Activated B cell treated with CpG ODN at 0.5 μM for 24 hours (primary cell): ENCODE results near the gene BPTF. TPM values are rescaled to one million over a fixed set of nuclear protein-coding genes. Genes with fewer than 3 reads are reported as not detected.
A peak's percentile ranks its signal among the peaks of the same experiment; 100 is the strongest.

Experiments
- ATAC-seq: fragments of 200-7000 bp; cut with Tn5 transposase; one replicate; pipeline ENCODE4 v1.10.0; 2021; ENCODE audit warnings: low read depth, mild to moderate bottlenecking, moderate library complexity
- CTCF ChIA-PET: fragments of 350-600 bp; sonication (Branson Sonifier 250); formaldehyde crosslinking; loops from one replicate; lab custom pipeline; 2021; ENCODE audit warnings: antibody characterized with exemption; lab: Charles Lee
- POLR2A ChIA-PET: fragments of 350-600 bp; sonication (Branson Sonifier 250); formaldehyde crosslinking; loops from one replicate; lab custom pipeline; 2021; ENCODE audit warnings: antibody characterized with exemption; lab: Charles Lee
- DNase-seq: peaks from one replicate; pipeline ENCODE4 v3.0.0; 2022
- H3K27ac Mint-ChIP-seq: one replicate; pipeline ENCODE4 v1.8.0; 2020; ENCODE audit warnings: mixed read lengths
- H3K27me3 Mint-ChIP-seq: one replicate; pipeline ENCODE4 v1.8.0; 2021; ENCODE audit warnings: mixed read lengths
- H3K36me3 Mint-ChIP-seq: one replicate; pipeline ENCODE4 v1.8.0; 2021; ENCODE audit warnings: low read depth, mixed read lengths
- H3K4me1 Mint-ChIP-seq: one replicate; pipeline ENCODE4 v1.8.0; 2021; ENCODE audit warnings: mixed read lengths
- H3K4me3 Mint-ChIP-seq: one replicate; pipeline ENCODE4 v1.8.0; 2020; ENCODE audit warnings: mild to moderate bottlenecking, mixed read lengths
- H3K9me3 Mint-ChIP-seq: one replicate; pipeline ENCODE4 v1.8.0; 2020; ENCODE audit warnings: mixed read lengths
- intact Hi-C: fragments of 100-400 bp; cut with micrococcal nuclease; formaldehyde crosslinking; loops from one replicate; pipeline ENCODE4 v1.15.1; 2024
- total RNA-seq: library from RNA; stranded (reverse); gene quantifications from 2 replicates; pipeline ENCODE4 v1.2.3, GENCODE V29; 2022
- TF ChIP-seq, protein P1 (sequence below): fragments of 200-600 bp; IDR thresholded peaks from one replicate; pipeline ENCODE4 v1.8.0; 2022; ENCODE audit warnings: antibody characterized with exemption, mild to moderate bottlenecking

Gene BPTF, protein sequence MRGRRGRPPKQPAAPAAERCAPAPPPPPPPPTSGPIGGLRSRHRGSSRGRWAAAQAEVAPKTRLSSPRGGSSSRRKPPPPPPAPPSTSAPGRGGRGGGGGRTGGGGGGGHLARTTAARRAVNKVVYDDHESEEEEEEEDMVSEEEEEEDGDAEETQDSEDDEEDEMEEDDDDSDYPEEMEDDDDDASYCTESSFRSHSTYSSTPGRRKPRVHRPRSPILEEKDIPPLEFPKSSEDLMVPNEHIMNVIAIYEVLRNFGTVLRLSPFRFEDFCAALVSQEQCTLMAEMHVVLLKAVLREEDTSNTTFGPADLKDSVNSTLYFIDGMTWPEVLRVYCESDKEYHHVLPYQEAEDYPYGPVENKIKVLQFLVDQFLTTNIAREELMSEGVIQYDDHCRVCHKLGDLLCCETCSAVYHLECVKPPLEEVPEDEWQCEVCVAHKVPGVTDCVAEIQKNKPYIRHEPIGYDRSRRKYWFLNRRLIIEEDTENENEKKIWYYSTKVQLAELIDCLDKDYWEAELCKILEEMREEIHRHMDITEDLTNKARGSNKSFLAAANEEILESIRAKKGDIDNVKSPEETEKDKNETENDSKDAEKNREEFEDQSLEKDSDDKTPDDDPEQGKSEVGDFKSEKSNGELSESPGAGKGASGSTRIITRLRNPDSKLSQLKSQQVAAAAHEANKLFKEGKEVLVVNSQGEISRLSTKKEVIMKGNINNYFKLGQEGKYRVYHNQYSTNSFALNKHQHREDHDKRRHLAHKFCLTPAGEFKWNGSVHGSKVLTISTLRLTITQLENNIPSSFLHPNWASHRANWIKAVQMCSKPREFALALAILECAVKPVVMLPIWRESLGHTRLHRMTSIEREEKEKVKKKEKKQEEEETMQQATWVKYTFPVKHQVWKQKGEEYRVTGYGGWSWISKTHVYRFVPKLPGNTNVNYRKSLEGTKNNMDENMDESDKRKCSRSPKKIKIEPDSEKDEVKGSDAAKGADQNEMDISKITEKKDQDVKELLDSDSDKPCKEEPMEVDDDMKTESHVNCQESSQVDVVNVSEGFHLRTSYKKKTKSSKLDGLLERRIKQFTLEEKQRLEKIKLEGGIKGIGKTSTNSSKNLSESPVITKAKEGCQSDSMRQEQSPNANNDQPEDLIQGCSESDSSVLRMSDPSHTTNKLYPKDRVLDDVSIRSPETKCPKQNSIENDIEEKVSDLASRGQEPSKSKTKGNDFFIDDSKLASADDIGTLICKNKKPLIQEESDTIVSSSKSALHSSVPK (N-terminal part only)
- 166 and 174 TPM in 2 replicates for total RNA-seq

DNA sequence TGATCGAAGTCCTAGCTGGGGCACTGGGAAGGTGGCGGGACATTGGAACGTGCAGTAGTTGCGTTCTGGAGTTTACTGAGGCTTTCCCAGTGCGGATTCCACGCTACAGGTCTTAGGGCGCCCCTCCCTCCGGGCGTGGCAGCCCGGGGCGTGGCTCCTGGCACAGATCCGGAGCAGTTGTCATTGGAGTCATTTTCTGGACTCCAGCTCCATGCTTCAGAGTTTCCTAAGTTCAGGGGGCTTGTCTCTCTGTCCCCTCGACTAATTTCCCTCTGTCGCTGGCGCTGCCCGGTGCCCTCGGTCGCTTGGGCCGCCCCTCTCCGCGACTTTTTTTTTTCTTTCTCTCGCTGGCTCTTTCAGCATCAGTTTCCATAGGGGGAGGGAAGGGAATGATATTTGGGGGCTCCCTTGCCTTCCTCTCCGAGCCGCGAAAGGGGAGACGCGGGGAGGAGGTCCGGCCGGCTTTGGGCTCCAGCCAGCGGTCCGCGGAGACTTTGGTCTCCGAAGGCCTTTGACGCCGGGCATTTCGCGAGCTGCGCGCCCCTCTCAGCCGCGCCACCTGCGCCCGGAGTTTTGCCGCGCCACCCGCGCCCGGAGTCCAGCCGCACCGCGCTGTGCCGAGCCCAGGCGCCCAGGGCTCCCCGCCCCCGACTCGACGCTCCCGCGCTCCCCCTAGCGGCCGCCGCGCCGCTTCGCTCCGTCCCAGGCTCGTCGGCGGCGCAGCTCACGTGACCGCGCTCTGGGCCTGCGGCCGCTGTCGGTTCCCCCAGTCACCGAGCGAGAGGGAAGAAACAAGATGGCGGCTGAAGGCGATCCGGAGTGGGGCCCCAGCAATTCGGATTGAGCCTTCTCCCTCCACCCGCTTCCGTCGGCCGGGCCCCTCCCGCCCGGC lies at the start of gene BPTF:
Gene BPTF, plus strand, starts transcription at position 769 of the 892 bp plus-strand sequence. CDS start 222 bp downstream, outside the sequence.
- H3K4me1 Mint-ChIP-seq = peaks cover 67% of the 10 kb centered on the region
- peak; percentile 94 for DNase-seq
- H3K27ac Mint-ChIP-seq = peak within 1 kb of the TSS; percentile 96
- no peaks in the 10 kb centered on the region for H3K27me3 Mint-ChIP-seq
- H3K36me3 Mint-ChIP-seq = peaks cover 18% of the 10 kb centered on the region
- ATAC-seq = peak; percentile 77
- H3K9me3 Mint-ChIP-seq = no peaks in the 10 kb centered on the region
- CTCF ChIA-PET = interaction anchor here (0.6 to 4.1 kb wide), 4 partner anchors 12 to 107 kb away, joined by 3 to 33 read pairs (median 14); partner anchors contain the start of gene NOL11
- POLR2A ChIA-PET = interaction anchor here (0.5 to 6.2 kb wide), 16 partner anchors 10 to 1502 kb away, joined by 3 to 112 read pairs (median 4); partner anchors contain the start of genes ABCA5, NOL11 and PRKAR1A
- intact Hi-C loops = loop anchor here (1.0 to 10.0 kb wide), 6 partner anchors 12 to 1690 kb away; partner anchors contain the start of gene NOL11
- H3K4me3 Mint-ChIP-seq = peak within 1 kb of the TSS; percentile 98
- TF ChIP-seq, protein P1, sequence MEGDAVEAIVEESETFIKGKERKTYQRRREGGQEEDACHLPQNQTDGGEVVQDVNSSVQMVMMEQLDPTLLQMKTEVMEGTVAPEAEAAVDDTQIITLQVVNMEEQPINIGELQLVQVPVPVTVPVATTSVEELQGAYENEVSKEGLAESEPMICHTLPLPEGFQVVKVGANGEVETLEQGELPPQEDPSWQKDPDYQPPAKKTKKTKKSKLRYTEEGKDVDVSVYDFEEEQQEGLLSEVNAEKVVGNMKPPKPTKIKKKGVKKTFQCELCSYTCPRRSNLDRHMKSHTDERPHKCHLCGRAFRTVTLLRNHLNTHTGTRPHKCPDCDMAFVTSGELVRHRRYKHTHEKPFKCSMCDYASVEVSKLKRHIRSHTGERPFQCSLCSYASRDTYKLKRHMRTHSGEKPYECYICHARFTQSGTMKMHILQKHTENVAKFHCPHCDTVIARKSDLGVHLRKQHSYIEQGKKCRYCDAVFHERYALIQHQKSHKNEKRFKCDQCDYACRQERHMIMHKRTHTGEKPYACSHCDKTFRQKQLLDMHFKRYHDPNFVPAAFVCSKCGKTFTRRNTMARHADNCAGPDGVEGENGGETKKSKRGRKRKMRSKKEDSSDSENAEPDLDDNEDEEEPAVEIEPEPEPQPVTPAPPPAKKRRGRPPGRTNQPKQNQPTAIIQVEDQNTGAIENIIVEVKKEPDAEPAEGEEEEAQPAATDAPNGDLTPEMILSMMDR = no peak

DNA sequence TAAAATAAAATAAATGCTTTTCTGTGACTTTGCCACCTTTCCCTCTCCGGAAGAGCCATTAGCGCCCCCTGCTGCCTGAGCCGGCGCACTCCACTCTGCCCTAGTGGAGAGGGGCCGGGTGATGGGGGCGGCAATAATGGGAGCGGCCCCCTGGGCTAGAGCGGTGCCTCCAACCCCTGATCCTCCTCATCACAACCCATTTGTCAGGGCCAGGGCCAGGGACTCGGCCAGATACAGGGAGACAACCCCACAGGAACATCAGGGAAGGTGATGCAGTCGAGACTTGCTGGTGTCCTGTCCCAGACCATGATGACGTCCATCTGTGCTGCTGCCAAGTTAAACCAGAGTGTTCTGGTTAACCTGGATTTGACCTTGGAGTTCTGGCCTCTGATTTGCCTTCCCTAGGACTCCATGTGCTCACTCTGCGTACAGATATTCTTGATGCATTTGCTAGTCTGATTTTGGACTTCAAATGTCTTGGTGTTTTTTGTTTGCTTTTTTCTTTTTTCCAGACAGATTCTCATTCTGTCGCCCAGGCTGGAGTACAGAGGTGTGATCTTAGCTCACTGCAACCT lies 46.1 kb upstream of the BPTF start:
- DNase-seq = no peak
- no peaks in the 10 kb centered on the region for H3K4me1 Mint-ChIP-seq
- ChIA-PET CTCF (no interaction called here), POLR2A (no interaction called here)
- H3K27ac Mint-ChIP-seq = no peak overlapping the region
- no peaks in the 10 kb centered on the region for H3K9me3 Mint-ChIP-seq
- intact Hi-C loops = no loop called here
- H3K4me3 Mint-ChIP-seq = no peak overlapping the region
- H3K36me3 Mint-ChIP-seq = no peaks in the 10 kb centered on the region
- TF ChIP-seq, protein P1 = no peak
- H3K27me3 Mint-ChIP-seq = no peaks in the 10 kb centered on the region
- no peak for ATAC-seq

DNA sequence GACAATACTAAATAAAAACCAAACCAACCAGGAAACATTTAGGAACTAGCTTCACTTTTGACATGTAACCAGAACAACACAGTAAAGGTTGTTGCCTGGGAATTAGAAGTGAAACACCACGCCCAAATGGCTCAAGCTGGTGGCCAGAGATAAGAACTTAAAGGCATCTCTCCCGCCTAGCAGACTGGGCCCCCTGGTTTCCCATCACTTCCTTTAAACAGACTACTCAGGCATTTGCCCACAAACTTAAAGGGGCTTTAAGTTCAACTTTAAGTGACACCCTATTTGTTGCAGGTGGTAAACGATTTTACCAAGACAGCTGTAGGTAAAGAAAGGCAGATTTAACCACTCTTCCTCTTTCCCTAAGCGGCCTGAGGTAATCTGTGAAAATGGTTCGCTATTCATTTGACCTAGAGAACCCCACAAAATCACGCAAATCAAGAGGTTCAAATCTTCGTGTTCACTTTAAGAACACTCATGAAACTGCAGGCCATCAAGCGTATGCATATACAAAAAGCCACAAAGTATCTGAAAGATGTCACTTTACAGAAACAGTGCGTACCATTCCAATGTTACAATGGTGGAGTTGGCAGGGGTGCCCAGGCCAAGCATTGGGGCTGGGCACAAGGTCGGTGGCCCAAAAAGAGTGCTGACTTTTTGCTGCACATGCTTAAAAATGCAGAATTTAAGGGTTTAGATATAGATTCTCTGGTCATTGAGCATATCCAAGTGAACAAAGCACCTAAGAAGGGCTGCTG lies 40.8 kb upstream of the BPTF start:
- peaks cover 3% of the 10 kb centered on the region for H3K4me1 Mint-ChIP-seq
- intact Hi-C loops = no loop called here
- H3K36me3 Mint-ChIP-seq = no peaks in the 10 kb centered on the region
- DNase-seq = no peak
- TF ChIP-seq, protein P1 = no peak
- no peak overlapping the region for H3K27ac Mint-ChIP-seq
- POLR2A ChIA-PET = no interaction called here
- CTCF ChIA-PET = no interaction called here
- no peaks in the 10 kb centered on the region for H3K27me3 Mint-ChIP-seq
- no peak for ATAC-seq
- H3K9me3 Mint-ChIP-seq = peaks cover 4% of the 10 kb centered on the region
- H3K4me3 Mint-ChIP-seq = no peak overlapping the region

DNA sequence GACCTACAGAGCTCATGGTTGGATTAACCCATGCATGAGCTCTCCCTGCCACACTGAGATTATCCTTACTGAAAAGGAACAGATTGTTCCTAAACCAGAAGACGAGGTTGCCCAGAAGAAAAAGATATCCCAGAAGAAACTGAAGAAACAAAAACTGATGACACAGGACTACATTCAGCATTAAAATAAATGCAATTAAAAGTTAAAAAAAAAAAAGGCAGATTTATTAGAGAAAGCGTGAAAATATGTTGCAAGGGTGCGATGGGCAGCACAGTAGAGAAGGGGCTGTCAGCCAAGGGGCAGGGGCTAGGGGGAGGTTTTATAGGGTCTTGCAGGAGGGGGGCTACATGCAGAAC lies 40.2 kb upstream of the BPTF start:
- intact Hi-C loops = no loop called here
- Mint-ChIP-seq H3K27ac (no peak overlapping the region), H3K36me3 (no peaks in the 10 kb centered on the region), H3K27me3 (no peaks in the 10 kb centered on the region), H3K4me3 (no peak overlapping the region), H3K4me1 (peaks cover 3% of the 10 kb centered on the region), H3K9me3 (peaks cover 4% of the 10 kb centered on the region)
- TF ChIP-seq, protein P1 = no peak
- ATAC-seq = no peak
- CTCF ChIA-PET = no interaction called here
- POLR2A ChIA-PET = no interaction called here
- no peak for DNase-seq
